GM21717 (cell line): ENCODE measurements around the gene MTF2.
A peak's percentile ranks its signal among the peaks of the same experiment; 100 is the strongest.

Experiments
- ATAC-seq: cut with Tn5 transposase; IDR thresholded peaks from one replicate; pipeline ENCODE4 v1.9.1; 2021; ENCODE audit warnings: mild to moderate bottlenecking, moderate library complexity; ENCODE audit not compliant: unreplicated experiment

MTF2 gene

GRCh38 chr1:93082313-93082712 is 3.2 kb downstream of the MTF2 start:
- no peak for ATAC-seq

GRCh38 chr1:93083979-93084378 is 4.9 kb downstream of the MTF2 start:
- ATAC-seq = no peak

GRCh38 chr1:93087532-93087931 is 8.4 kb downstream of the MTF2 start:
- no peak for ATAC-seq

- ATAC-seq = no peak
Measured at GRCh38 chr1:93093332-93094006, 14.4 kb downstream of the MTF2 start.

GRCh38 chr1:93095804-93096585 is 16.9 kb downstream of the MTF2 start:
- no peak for ATAC-seq

GRCh38 chr1:93102142-93102541 is 23.1 kb downstream of the MTF2 start:
- no peak for ATAC-seq

GRCh38 chr1:93106226-93106625 is 27.1 kb downstream of the MTF2 start:
- ATAC-seq = no peak

- ATAC-seq = no peak
Measured at GRCh38 chr1:93107395-93107794, 28.3 kb downstream of the MTF2 start.

GRCh38 chr1:93108335-93108734 is 29.3 kb downstream of the MTF2 start:
- no peak for ATAC-seq

- ATAC-seq = no peak
Measured at GRCh38 chr1:93109578-93109977, 30.5 kb downstream of the MTF2 start.

- ATAC-seq = peak; percentile 61
Measured at GRCh38 chr1:93111065-93111464, 32.0 kb downstream of the MTF2 start.

- no peak for ATAC-seq
Measured at GRCh38 chr1:93111561-93111960, 32.5 kb downstream of the MTF2 start.

- no peak for ATAC-seq
Measured at GRCh38 chr1:93113127-93113526, 34.0 kb downstream of the MTF2 start.

GRCh38 chr1:93114391-93114790 is 35.3 kb downstream of the MTF2 start:
- no peak for ATAC-seq

- no peak for ATAC-seq
Measured at GRCh38 chr1:93120614-93121013, 41.5 kb downstream of the MTF2 start.

GRCh38 chr1:93123201-93123783 is 44.2 kb downstream of the MTF2 start:
- ATAC-seq = no peak

GRCh38 chr1:93124556-93125355 is 45.7 kb downstream of the MTF2 start:
- no peak for ATAC-seq

GRCh38 chr1:93129507-93130099 is 50.5 kb downstream of the MTF2 start:
- no peak for ATAC-seq

- no peak for ATAC-seq
Measured at GRCh38 chr1:93132638-93133037, 53.6 kb downstream of the MTF2 start.

- ATAC-seq = no peak
Measured at GRCh38 chr1:93136445-93136844, 57.4 kb downstream of the MTF2 start.
